ENCODE results near the gene PCBD2.

Gene PCBD2

GRCh38 chr5:134964359-134965270, 59.7 kb downstream of the PCBD2 start:
- DNase-seq (ENCODE audit: insufficient read length, low spot score) (no peak), FAIRE-seq (no peak)
- TF ChIP-seq CTCF (IDR thresholded peaks at IDR 0.05; ENCODE audit: insufficient read depth, missing control alignments) = no peak

- FAIRE-seq (no peak), DNase-seq (ENCODE audit: insufficient read length, low spot score) (no peak)
- no peak for TF ChIP-seq CTCF (IDR thresholded peaks at IDR 0.05; ENCODE audit: insufficient read depth, missing control alignments)
Observed at GRCh38 chr5:134965271-134965825, 60.4 kb downstream of the PCBD2 start.

GRCh38 chr5:134967607-134968006, 62.7 kb downstream of the PCBD2 start, which contains the start of gene CATSPER3:
TSS of gene CATSPER3 (plus strand) at chr5:134967907. CDS start at chr5:134967992, 85 bp downstream.
- TF ChIP-seq CTCF (IDR thresholded peaks at IDR 0.05; ENCODE audit: insufficient read depth, missing control alignments) = no peak
- FAIRE-seq (no peak), DNase-seq (ENCODE audit: insufficient read length, low spot score) (no peak)

GRCh38 chr5:134968055-134968454, 63.1 kb downstream of the PCBD2 start:
- no peak for TF ChIP-seq CTCF (IDR thresholded peaks at IDR 0.05; ENCODE audit: insufficient read depth, missing control alignments)
- DNase-seq (ENCODE audit: insufficient read length, low spot score) = no peak
- FAIRE-seq = no peak

- no peak for DNase-seq (ENCODE audit: insufficient read length, low spot score)
- FAIRE-seq = no peak
Observed at GRCh38 chr5:134969166-134969565, 64.2 kb downstream of the PCBD2 start.

GRCh38 chr5:134975078-134975715, 70.3 kb downstream of the PCBD2 start:
- no peak for TF ChIP-seq CTCF (IDR thresholded peaks at IDR 0.05; ENCODE audit: insufficient read depth, missing control alignments)
- FAIRE-seq (no peak), DNase-seq (ENCODE audit: insufficient read length, low spot score) (no peak)

More at GRCh38 chr5:134969166-134969565, 64.2 kb downstream of the PCBD2 start:
- no peak for TF ChIP-seq CTCF (IDR thresholded peaks at IDR 0.05; ENCODE audit: insufficient read depth, missing control alignments)

All from D721Med (cell line).